ENCODE measurements around the gene MRPS6. TPM values are rescaled to one million over a fixed set of nuclear protein-coding genes. Genes with fewer than 3 reads are reported as not detected.

Gene MRPS6
- total and polyA plus RNA-seq, 2 of the 13 experiments (the other 11 are each of a cell fraction or from before 2014, with no cell fraction given) = 14.2 to 26.9 TPM

GRCh38 chr21:34080710-34081109, 7.3 kb downstream of the MRPS6 start:
- no TSS peak for BruUV-seq (replicated peaks)
- H3K79me2 ChIP-seq (ENCODE audit: insufficient read depth, low read length) = peaks cover 17% of the 10 kb centered on the region

More at GRCh38 chr21:34080710-34081109, 7.3 kb downstream of the MRPS6 start:
- FAIRE-seq (no peak), ATAC-seq (no peak), DNase-seq (ENCODE audit: low spot score) (no peak)
- no peak overlapping the region for H3K4me3 ChIP-seq (replicated peaks in 1 of 3; ENCODE audit: insufficient read depth in 1 of 3, low read depth in 2 of 3, low read length in 3 of 3)
- no peaks in the 10 kb centered on the region for H3K9me3 ChIP-seq (ENCODE audit: low read length)
- ChIA-PET CTCF (ENCODE audit: low intra/inter-chr PET ratio, low total read pairs) (no interaction called here), POLR2A (no interaction called here)
- H4K20me1 ChIP-seq (ENCODE audit: insufficient read depth, low read length) = no peaks in the 10 kb centered on the region
- intact Hi-C loops (cut with micrococcal nuclease; ENCODE audit: unreplicated experiment) = no loop called here
- H3K4me2 ChIP-seq (ENCODE audit: low read depth, low read length) = no peak overlapping the region
- no peaks in the 10 kb centered on the region for H3K27me3 ChIP-seq (ENCODE audit: control insufficient read depth in 1 of 2, insufficient read depth in 2 of 2, low read length in 2 of 2)
- no peak overlapping the region for H2AFZ ChIP-seq (ENCODE audit: low read length)
- H3K9ac ChIP-seq (ENCODE audit: insufficient read depth, low read depth, low read length) = no peak overlapping the region
- in situ Hi-C loops (cut with HindIII; ENCODE audit: extremely low pct_ligation_motif_present, low pct_unique_long_range_greater_than_20kb) = no loop called here
- H3K36me3 ChIP-seq (replicated peaks in 1 of 2; ENCODE audit: control insufficient read depth in 1 of 2, insufficient read depth in 2 of 2, low read length in 2 of 2) = no peaks in the 10 kb centered on the region; a peak in 3 of 5 replicates
- no peak overlapping the region for H3K27ac ChIP-seq (ENCODE audit: extremely low read length, insufficient read depth, low read length)
- over 99% methylated on average over 5 of the region's 5 CpGs for WGBS (ENCODE audit: low lambda C conversion rate)
- H3K4me1 ChIP-seq (ENCODE audit: insufficient read depth, low read length) = peaks cover 21% of the 10 kb centered on the region
- no peak for TF ChIP-seq ZNF790 (CRISPR knock-in tag; IDR thresholded peaks at IDR 0.05; ENCODE audit: borderline replicate concordance)
- TF ChIP-seq, protein P1, sequence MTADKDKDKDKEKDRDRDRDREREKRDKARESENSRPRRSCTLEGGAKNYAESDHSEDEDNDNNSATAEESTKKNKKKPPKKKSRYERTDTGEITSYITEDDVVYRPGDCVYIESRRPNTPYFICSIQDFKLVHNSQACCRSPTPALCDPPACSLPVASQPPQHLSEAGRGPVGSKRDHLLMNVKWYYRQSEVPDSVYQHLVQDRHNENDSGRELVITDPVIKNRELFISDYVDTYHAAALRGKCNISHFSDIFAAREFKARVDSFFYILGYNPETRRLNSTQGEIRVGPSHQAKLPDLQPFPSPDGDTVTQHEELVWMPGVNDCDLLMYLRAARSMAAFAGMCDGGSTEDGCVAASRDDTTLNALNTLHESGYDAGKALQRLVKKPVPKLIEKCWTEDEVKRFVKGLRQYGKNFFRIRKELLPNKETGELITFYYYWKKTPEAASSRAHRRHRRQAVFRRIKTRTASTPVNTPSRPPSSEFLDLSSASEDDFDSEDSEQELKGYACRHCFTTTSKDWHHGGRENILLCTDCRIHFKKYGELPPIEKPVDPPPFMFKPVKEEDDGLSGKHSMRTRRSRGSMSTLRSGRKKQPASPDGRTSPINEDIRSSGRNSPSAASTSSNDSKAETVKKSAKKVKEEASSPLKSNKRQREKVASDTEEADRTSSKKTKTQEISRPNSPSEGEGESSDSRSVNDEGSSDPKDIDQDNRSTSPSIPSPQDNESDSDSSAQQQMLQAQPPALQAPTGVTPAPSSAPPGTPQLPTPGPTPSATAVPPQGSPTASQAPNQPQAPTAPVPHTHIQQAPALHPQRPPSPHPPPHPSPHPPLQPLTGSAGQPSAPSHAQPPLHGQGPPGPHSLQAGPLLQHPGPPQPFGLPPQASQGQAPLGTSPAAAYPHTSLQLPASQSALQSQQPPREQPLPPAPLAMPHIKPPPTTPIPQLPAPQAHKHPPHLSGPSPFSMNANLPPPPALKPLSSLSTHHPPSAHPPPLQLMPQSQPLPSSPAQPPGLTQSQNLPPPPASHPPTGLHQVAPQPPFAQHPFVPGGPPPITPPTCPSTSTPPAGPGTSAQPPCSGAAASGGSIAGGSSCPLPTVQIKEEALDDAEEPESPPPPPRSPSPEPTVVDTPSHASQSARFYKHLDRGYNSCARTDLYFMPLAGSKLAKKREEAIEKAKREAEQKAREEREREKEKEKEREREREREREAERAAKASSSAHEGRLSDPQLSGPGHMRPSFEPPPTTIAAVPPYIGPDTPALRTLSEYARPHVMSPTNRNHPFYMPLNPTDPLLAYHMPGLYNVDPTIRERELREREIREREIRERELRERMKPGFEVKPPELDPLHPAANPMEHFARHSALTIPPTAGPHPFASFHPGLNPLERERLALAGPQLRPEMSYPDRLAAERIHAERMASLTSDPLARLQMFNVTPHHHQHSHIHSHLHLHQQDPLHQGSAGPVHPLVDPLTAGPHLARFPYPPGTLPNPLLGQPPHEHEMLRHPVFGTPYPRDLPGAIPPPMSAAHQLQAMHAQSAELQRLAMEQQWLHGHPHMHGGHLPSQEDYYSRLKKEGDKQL (CRISPR knock-in tag; IDR thresholded peaks at IDR 0.05; ENCODE audit: low read depth) = no peak
- no peak for TF ChIP-seq ZNF496 (CRISPR knock-in tag; IDR thresholded peaks at IDR 0.05; ENCODE audit: insufficient replicate concordance)
- no peak for TF ChIP-seq GATAD1 (CRISPR knock-in tag; IDR thresholded peaks at IDR 0.05)
- TF ChIP-seq, protein P2, sequence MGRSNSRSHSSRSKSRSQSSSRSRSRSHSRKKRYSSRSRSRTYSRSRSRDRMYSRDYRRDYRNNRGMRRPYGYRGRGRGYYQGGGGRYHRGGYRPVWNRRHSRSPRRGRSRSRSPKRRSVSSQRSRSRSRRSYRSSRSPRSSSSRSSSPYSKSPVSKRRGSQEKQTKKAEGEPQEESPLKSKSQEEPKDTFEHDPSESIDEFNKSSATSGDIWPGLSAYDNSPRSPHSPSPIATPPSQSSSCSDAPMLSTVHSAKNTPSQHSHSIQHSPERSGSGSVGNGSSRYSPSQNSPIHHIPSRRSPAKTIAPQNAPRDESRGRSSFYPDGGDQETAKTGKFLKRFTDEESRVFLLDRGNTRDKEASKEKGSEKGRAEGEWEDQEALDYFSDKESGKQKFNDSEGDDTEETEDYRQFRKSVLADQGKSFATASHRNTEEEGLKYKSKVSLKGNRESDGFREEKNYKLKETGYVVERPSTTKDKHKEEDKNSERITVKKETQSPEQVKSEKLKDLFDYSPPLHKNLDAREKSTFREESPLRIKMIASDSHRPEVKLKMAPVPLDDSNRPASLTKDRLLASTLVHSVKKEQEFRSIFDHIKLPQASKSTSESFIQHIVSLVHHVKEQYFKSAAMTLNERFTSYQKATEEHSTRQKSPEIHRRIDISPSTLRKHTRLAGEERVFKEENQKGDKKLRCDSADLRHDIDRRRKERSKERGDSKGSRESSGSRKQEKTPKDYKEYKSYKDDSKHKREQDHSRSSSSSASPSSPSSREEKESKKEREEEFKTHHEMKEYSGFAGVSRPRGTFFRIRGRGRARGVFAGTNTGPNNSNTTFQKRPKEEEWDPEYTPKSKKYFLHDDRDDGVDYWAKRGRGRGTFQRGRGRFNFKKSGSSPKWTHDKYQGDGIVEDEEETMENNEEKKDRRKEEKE (IDR thresholded peaks at IDR 0.05) = no peak
- TF ChIP-seq HMG20A (CRISPR knock-in tag; IDR thresholded peaks at IDR 0.05; ENCODE audit: borderline replicate concordance) = no peak
- TF ChIP-seq ZNF720 (CRISPR knock-in tag; IDR thresholded peaks at IDR 0.05) = no peak
- no peak for TF ChIP-seq HES4 (CRISPR knock-in tag; IDR thresholded peaks at IDR 0.05; ENCODE audit: borderline replicate concordance)
- TF ChIP-seq SMARCE1 (IDR thresholded peaks at IDR 0.05; ENCODE audit: borderline replicate concordance) = no peak
- TF ChIP-seq ERF (CRISPR knock-in tag; IDR thresholded peaks at IDR 0.05) = no peak
- TF ChIP-seq, protein P3, sequence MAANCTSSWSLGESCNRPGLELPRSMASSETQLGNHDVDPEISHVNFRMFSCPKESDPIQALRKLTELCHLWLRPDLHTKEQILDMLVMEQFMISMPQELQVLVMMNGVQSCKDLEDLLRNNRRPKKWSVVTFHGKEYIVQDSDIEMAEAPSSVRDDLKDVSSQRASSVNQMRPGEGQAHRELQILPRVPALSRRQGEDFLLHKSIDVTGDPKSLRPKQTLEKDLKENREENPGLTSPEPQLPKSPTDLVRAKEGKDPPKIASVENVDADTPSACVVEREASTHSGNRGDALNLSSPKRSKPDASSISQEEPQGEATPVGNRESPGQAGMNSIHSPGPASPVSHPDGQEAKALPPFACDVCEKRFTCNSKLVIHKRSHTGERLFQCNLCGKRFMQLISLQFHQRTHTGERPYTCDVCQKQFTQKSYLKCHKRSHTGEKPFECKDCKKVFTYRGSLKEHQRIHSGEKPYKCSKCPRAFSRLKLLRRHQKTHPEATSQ (CRISPR knock-in tag; IDR thresholded peaks at IDR 0.05; ENCODE audit: borderline replicate concordance) = no peak
- TF ChIP-seq TFAP4 (IDR thresholded peaks at IDR 0.05; ENCODE audit: borderline replicate concordance, low read depth) = no peak

Data from HepG2 (cell line).